ENCODE measurements around the gene CCDC85C.
"Not testable (repeated sequence)": the region's sequence is repeated elsewhere in the genome, so short reads cannot be mapped to it uniquely, and the experiment has no call there.

CCDC85C gene

GRCh38 chr14:99603471-99604277, at the start of gene CCDC85C:
Gene CCDC85C, minus strand, starts transcription at chr14:99604207. Its CDS starts 248 bp downstream, at chr14:99603959.
- FAIRE-seq = peak; percentile 64
- no peak for DNase-seq (ENCODE audit: insufficient read length, low spot score)

- FAIRE-seq = no peak
- no peak for DNase-seq (ENCODE audit: insufficient read length, low spot score)
Observed at GRCh38 chr14:99651953-99652746, 48.1 kb upstream of the CCDC85C start.

- DNase-seq (ENCODE audit: insufficient read length, low spot score) (no peak), FAIRE-seq (no peak)
Observed at GRCh38 chr14:99650189-99650588, 46.2 kb upstream of the CCDC85C start.

- FAIRE-seq (no peak), DNase-seq (ENCODE audit: insufficient read length, low spot score) (no peak)
Observed at GRCh38 chr14:99649643-99650042, 45.6 kb upstream of the CCDC85C start.

GRCh38 chr14:99649219-99649618, 45.2 kb upstream of the CCDC85C start:
- DNase-seq (ENCODE audit: insufficient read length, low spot score) (no peak), FAIRE-seq (no peak)

- DNase-seq (ENCODE audit: insufficient read length, low spot score) (no peak), FAIRE-seq (no peak)
Observed at GRCh38 chr14:99648027-99648784, 44.2 kb upstream of the CCDC85C start.

GRCh38 chr14:99647411-99647810, 43.4 kb upstream of the CCDC85C start:
- FAIRE-seq (no peak), DNase-seq (ENCODE audit: insufficient read length, low spot score) (no peak)

GRCh38 chr14:99645545-99646505, 41.8 kb upstream of the CCDC85C start:
- FAIRE-seq = no peak
- DNase-seq (ENCODE audit: insufficient read length, low spot score) = no peak

GRCh38 chr14:99644723-99645544, 40.9 kb upstream of the CCDC85C start, which contains the start of gene HHIPL1:
Gene HHIPL1, plus strand, starts transcription at chr14:99645129. Its CDS starts 79 bp downstream, at chr14:99645208.
- no peak for DNase-seq (ENCODE audit: insufficient read length, low spot score)
- FAIRE-seq = no peak

GRCh38 chr14:99644035-99644587, 40.1 kb upstream of the CCDC85C start:
- FAIRE-seq (no peak), DNase-seq (ENCODE audit: insufficient read length, low spot score) (no peak)

GRCh38 chr14:99643343-99643742, 39.3 kb upstream of the CCDC85C start:
- FAIRE-seq = no peak

GRCh38 chr14:99642771-99643170, 38.8 kb upstream of the CCDC85C start:
- not testable (repeated sequence) for DNase-seq (ENCODE audit: insufficient read length, low spot score); FAIRE-seq

More at GRCh38 chr14:99643343-99643742, 39.3 kb upstream of the CCDC85C start:
- no peak for DNase-seq (ENCODE audit: insufficient read length, low spot score)

GRCh38 chr14:99637624-99638023, 33.6 kb upstream of the CCDC85C start:
- DNase-seq (ENCODE audit: insufficient read length, low spot score) (no peak), FAIRE-seq (no peak)

- FAIRE-seq = no peak
Observed at GRCh38 chr14:99636487-99636886, 32.5 kb upstream of the CCDC85C start.

GRCh38 chr14:99635116-99635515, 31.1 kb upstream of the CCDC85C start:
- no peak for FAIRE-seq
- DNase-seq (ENCODE audit: insufficient read length, low spot score) = no peak

More at GRCh38 chr14:99636487-99636886, 32.5 kb upstream of the CCDC85C start:
- no peak for DNase-seq (ENCODE audit: insufficient read length, low spot score)

GRCh38 chr14:99634443-99634842, 30.4 kb upstream of the CCDC85C start:
- FAIRE-seq (no peak), DNase-seq (ENCODE audit: insufficient read length, low spot score) (no peak)

GRCh38 chr14:99633918-99634317, 29.9 kb upstream of the CCDC85C start:
- DNase-seq (ENCODE audit: insufficient read length, low spot score) = no peak
- no peak for FAIRE-seq

GRCh38 chr14:99633141-99633540, 29.1 kb upstream of the CCDC85C start:
- DNase-seq (ENCODE audit: insufficient read length, low spot score) (no peak), FAIRE-seq (no peak)

All from HTR-8/SVneo (cell line).